Breast epithelium (tissue), 3 donors: ENCODE data around the gene OVAAL.

Experiments used
- POLR2A ChIP-seq: fragments of 450-650 bp; IDR thresholded peaks from one replicate; pipeline ENCODE4 v1.6.1; 2016; ENCODE audit warnings: antibody characterized with exemption, mild to moderate bottlenecking, moderate library complexity
- POLR2AphosphoS5 ChIP-seq, 3 donors: sonication (generic); formaldehyde crosslinking; IDR thresholded peaks; one replicate each; pipeline ENCODE4 v1.6.1; 2017; ENCODE audit warnings: antibody characterized with exemption in 3 of 3
- TF ChIP-seq, protein P1 (sequence below), 3 donors: fragments of 450-650 bp; IDR thresholded peaks; one replicate each; pipeline ENCODE4 v1.5.1; 2016 to 2017; ENCODE audit warnings: antibody characterized with exemption in 3 of 3, mild to moderate bottlenecking in 3 of 3, moderate library complexity in 3 of 3

DNA sequence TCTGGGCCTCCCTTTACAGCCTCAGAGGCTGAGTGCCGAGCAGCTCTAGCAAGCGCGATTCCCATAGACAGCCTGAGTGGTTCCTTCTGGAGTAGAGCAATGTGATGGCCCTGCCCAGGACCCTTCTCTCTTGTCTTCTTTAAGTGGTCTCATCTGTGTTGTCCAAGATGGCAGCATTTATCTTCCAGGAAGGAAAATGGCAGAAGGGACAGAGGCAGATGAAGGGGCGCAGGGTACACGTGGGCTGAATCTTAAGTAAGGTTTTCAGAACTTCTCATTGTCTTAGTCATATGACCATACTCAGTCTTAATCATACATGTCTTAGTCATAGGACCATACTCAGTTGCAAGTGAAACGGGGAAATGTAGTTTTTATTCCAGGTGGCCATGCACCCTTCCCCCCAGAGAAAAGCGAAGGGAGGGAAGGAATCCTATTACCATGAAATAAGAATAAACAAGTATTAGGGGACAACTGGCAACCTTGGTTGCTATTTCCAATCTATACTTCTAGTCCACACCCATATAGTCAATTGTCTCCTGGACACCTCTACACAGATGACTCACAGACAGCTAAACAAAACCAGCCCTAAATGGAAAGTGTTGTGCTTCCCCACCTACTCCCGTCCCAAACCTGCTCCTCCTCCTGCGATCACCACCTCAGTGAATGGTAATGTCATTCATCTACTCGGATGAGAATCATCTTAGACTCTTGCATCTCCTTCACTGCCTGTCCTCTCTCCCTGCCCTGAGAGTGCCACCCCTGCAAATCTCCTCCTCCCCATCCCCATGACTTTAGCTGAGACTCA is 13.3 kb downstream of the OVAAL start:
- TF ChIP-seq POLR2AphosphoS5 (IDR thresholded peaks at IDR 0.05) (no peak), POLR2A (no peak)
- TF ChIP-seq, protein P1, sequence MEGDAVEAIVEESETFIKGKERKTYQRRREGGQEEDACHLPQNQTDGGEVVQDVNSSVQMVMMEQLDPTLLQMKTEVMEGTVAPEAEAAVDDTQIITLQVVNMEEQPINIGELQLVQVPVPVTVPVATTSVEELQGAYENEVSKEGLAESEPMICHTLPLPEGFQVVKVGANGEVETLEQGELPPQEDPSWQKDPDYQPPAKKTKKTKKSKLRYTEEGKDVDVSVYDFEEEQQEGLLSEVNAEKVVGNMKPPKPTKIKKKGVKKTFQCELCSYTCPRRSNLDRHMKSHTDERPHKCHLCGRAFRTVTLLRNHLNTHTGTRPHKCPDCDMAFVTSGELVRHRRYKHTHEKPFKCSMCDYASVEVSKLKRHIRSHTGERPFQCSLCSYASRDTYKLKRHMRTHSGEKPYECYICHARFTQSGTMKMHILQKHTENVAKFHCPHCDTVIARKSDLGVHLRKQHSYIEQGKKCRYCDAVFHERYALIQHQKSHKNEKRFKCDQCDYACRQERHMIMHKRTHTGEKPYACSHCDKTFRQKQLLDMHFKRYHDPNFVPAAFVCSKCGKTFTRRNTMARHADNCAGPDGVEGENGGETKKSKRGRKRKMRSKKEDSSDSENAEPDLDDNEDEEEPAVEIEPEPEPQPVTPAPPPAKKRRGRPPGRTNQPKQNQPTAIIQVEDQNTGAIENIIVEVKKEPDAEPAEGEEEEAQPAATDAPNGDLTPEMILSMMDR (IDR thresholded peaks at IDR 0.05), result no peak
